NCI-H1930 (cell line): ENCODE measurements around the gene C2CD2.

ENCODE experiments used
- DNase-seq, 2 experiments: peaks; one replicate each; lab custom pipeline; 2025; lab: John Stamatoyannopoulos, UW

Gene C2CD2

DNA sequence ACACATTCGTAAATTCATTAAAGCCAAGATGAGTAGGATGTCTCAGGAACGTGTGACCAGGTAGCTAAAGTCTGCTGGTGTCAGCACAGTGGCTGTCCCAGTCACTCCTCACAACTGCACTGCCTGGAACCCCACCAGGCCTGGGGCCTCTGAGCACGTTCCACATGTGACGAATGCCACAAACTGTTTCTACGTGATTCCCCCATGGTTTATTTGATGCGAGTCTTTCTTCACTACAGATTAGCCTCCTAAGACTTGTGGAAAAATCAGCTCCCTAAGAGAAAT, 107.8 kb downstream of the C2CD2 start:
- DNase-seq: no peak

DNA sequence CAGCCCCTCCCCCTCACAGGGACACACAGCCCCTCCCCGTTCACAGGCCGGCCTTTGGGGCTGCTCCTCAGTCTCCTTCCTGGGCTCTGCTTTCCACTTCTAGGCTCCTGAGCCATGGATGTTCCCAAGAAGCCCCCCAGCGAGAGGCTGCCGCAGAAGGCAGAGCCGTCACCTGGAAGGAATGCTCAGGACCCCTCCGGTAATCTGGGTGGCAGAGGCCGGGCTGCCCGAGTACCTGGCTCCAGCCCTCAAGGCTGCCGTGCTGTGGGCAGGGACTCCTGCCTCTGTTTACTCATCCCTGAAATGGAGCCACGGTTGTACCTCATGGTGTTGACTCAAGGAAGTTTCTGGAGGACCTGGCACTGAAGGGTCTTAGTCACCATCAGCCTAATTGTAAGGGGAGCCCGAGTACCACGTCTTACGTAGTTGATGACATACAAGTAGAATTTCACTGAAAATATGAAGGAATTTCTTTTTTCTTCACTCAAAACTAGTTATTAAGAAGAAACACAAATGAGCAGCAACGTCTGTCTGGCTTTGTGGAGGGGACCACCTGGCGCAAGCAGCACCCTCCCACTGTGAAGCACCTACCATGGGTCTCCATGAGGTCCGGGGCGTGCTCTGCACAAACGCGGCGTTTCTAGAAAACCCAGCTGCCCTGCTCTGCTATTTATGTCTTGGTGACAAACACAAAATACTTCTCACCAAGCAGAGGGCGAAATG, 108.3 kb downstream of the C2CD2 start:
- no peak for DNase-seq

DNA sequence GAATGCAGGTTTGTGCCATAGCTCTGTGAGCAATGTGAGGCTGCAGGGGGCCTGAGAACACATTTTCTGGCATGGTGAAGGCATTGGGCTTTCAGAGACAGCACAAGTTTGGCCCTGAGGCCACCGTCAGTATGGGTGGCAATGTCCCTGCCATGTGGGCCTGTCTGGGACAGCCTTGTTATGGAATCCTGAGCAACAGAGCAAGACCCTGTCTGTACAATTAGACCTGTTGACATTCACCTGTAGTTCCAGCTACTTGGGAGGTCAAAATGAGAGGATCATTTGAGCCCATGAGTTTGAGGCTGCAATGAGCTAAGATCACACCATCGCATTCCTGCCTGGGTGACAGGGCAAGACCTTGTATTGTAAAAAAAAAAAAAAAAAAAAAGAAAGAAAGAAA, 110.2 kb downstream of the C2CD2 start:
- DNase-seq: no peak

DNA sequence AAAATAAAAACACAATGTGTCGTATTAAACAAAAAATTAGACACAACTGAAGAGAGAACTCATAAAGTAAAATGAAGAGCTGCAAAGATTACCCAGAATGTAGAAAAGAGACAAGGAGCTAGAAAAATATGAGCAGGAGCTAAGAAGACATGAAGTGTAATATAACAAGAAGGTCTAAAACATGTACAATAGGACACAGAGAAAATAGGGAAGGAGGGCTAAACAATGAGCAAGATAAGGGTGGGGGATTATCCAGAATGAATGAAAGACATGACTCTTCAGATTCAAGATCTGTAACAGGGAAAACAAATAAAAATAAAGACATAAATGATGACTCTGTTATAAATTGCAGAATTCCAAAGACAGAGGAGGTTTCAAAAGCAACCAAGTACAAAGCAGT, 112.9 kb downstream of the C2CD2 start:
- DNase-seq: no peak

DNA sequence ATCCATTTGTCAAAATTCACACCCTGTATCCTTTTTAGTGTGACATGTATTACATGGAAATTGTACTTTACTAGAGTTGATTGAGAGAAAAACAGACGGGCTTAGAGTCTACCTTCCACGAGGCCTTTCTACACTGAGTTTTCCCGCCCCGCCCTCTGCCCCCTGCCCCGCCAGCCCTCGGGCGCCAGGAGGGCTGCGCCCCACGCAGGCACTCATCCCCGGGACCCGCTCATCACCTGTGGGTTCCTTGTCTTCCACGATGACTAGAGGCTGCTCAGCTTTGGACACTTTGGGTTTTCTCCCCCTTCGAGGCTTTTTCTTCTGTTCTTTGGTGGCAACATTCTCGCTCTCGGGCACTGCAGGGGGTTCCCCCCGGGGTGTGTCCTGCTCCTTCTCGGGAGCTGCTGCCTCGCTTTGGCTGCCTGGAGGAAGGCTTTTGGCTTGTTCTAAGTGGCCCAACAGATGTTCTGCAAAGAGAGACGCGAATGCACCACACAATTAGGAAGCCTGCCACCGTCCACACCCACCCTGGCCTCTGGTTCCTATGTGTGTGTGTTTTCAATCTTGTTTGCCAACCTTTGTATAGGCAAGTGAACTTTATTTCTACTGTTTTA, 114.3 kb downstream of the C2CD2 start:
- DNase-seq: no peak

DNA sequence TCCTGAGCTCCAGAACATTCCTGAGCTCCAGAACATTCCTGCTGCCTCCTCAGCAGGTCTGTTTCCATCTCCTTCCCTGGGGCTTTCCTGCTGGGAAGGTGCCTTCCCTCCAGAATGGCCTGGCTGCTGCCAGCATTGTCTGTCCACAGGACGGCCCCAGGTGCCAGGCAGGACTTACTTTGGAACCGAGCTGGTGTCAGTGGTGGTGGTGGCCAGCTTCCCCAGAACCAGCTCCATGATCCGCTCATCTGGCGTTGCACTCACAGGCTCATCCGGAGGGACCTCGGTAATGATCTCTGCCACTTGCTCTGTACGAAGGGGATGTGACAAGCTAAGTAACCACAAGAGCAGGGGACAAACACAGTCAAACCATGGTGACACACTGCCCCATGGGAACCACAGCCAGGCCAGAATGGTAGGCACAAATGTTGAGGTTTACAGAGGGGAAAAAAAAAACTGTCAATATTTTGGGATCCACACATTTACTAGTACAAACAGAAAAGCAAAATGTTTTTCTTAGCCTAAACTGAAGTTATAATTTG, 116.0 kb downstream of the C2CD2 start:
- DNase-seq: no peak

DNA sequence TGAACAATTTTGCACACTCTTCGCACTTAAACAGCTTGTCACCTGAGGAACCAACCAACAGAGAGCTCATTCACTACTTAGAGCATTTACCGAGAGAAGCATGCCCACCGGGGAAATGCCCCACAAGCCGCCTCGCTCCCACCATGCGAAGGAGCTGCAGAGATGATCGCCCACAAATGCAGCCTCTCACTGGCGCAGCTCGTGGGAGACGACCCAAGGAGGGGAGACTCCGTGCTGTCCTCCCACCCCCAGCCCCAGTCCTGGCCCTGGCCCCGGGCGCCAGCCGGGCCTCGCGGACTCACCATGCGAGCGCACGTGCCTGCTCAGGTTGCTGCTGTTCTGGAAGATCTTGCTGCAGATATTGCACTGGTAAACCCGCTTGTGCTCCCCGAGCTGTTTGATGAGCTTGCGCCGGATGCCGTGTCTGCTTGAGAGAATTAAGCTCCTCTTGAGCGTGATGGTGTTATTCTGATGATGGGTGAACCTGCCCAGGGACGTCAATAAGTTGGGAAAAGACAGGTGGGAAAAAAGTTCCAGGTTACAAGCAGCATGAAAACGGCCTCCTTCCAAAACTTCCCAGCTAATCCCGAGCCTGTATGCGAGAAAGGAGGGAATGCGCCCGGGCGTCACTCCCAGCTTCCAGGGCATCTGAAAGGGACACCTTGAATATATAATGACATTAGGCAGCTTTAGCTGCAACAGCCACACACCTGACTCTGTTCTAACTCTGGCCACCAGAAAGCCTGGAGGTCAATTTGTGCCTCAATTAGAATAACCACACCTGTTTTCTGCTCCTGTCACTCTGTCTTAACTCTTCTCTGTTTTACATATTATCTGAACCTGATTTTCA, 117.4 kb downstream of the C2CD2 start:
- no peak for DNase-seq

DNA sequence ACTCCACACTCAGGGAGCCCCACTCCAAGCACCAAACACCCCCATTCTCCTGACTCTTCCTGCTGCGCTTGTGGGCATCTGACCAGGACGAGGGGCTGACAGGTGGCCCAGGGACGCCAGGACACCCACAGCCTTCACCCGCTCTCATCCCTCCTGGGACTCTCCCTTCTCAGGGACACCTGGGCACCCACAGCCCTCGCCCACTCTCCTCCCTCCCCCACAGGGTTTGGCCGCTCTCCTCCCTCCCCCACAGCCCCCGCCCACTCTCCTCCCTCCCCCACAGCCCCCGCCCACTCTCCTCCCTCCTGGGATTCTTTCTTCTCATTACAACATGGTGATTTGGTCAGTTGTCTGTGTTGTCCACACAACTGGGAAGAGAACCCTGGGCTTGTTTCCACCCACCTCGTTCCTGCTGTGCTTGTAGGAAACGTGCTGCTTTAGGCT, 118.1 kb downstream of the C2CD2 start:
- DNase-seq: no peak
